NCI-H187 (cell line): ENCODE data around the gene LRRC4.

Experiments used
- DNase-seq, 2 experiments: peaks; one replicate each; lab custom pipeline; 2025; lab: John Stamatoyannopoulos, UW

Gene LRRC4

GRCh38 chr7:127979113-127979727 lies 52.0 kb downstream of the LRRC4 start:
- DNase-seq: no peak

GRCh38 chr7:127978421-127978820 lies 52.8 kb downstream of the LRRC4 start:
- no peak for DNase-seq
